ENCODE data around the gene D2HGDH.
A peak's percentile ranks its signal among the peaks of the same experiment; 100 is the strongest.
"Not testable (repeated sequence)": the region's sequence is repeated elsewhere in the genome, so short reads cannot be mapped to it uniquely, and the experiment has no call there.

D2HGDH gene

DNA sequence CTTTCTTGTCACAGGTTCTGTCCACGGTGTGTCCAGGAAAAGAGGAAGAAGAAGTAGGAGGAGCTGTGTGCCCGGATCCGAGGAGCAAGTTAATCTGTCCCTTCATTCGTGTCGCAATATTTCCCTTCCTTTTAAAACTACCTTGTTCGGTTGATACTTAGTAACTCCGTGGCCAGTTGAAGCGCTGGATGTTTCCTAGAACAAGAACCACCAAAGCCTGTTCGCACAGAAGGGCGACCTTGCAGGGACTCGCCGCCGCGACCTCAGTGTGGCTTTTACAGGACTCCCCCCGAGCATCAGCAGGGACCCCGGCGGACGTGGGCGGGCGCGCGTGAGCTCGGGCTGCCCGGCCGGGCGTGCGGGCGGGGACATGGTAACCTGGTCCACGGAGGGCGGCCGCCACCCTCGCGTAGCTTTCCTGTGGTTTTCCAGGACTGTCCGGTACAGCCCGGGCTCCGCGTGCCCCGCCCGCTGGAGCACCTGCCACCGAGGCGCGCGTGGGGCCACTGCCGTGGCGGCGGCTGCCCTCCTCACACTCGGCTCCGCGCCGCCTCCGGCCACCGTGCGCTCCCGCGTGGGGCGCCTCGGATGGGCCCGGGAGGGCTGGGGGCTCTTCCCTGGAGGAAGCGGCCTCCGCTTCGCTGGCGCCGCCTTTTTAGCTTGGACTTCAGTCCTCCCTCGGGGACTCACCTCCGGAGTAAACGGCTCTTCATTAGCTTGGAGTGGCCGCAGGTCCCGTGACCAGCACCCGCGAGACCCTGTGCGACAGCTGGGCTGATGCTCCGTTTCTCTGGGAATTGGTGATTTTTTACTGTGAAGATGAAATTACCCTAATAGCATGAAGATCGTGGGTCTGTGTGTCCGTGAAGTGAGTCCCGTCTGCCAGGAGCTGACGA is 9.2 kb upstream of the D2HGDH start:
- DNase-seq (ENCODE audit: low read depth in 1 of 2, low spot score in 1 of 2) = no peak

- no peak for DNase-seq (ENCODE audit: low read depth in 1 of 2, low spot score in 1 of 2)
Measured at GRCh38 chr2:241726459-241726858, 8.0 kb upstream of the D2HGDH start.

- no peak for DNase-seq (ENCODE audit: low read depth in 1 of 2, low spot score in 1 of 2)
Measured at GRCh38 chr2:241728000-241728399, 6.4 kb upstream of the D2HGDH start.

DNA sequence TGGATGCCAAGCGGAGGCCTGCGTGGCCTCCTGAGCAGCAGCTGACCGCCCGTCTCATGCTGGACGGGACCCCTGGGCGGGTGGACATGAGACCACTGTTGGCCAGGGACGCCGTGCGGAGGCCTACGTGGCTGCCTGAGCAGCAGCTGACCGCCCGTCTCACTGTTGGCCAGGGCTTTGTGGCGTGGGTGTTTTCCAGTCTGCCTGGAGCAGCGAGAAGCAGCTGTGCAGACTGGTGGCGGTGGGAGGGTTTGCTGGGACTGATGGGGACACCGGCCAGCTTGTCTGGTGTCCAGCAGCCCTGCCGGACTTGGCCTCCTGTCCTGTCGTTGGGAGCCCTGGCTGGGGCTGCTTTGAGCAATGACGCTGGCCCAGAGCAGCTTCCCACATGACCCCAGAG is 5.8 kb upstream of the D2HGDH start:
- DNase-seq (ENCODE audit: low read depth in 1 of 2, low spot score in 1 of 2) = no peak

GRCh38 chr2:241729868-241730267 is 4.6 kb upstream of the D2HGDH start:
- DNase-seq (ENCODE audit: low read depth in 1 of 2, low spot score in 1 of 2) = no peak

- DNase-seq (ENCODE audit: low read depth in 1 of 2, low spot score in 1 of 2) = no peak
Measured at GRCh38 chr2:241730671-241731293, 3.6 kb upstream of the D2HGDH start.

GRCh38 chr2:241732513-241733186 is 1.8 kb upstream of the D2HGDH start:
- DNase-seq (ENCODE audit: low read depth in 1 of 2, low spot score in 1 of 2) = peak; percentile 31 to 38

- no peak for DNase-seq (ENCODE audit: low read depth in 1 of 2, low spot score in 1 of 2)
Measured at GRCh38 chr2:241733391-241734207, 831 bp upstream of the D2HGDH start.

DNA sequence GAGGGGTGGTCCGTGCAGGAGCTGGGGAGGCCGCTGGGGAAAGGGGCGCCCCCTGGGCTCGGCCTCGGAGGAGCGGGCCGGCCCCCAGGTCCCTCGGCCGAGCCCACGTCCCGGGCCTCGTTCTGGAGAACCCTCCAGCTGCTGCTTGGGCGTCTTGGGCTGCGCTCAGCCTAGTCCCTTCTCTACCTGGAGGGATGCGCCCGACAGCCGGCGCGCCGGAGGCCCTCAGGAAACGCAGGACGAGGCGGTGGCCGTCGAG is 293 bp upstream of the D2HGDH start:
- DNase-seq (ENCODE audit: low read depth in 1 of 2, low spot score in 1 of 2) = no peak

GRCh38 chr2:241736111-241736510 is 1.7 kb downstream of the D2HGDH start:
- DNase-seq (ENCODE audit: low read depth in 1 of 2, low spot score in 1 of 2) = no peak

DNA sequence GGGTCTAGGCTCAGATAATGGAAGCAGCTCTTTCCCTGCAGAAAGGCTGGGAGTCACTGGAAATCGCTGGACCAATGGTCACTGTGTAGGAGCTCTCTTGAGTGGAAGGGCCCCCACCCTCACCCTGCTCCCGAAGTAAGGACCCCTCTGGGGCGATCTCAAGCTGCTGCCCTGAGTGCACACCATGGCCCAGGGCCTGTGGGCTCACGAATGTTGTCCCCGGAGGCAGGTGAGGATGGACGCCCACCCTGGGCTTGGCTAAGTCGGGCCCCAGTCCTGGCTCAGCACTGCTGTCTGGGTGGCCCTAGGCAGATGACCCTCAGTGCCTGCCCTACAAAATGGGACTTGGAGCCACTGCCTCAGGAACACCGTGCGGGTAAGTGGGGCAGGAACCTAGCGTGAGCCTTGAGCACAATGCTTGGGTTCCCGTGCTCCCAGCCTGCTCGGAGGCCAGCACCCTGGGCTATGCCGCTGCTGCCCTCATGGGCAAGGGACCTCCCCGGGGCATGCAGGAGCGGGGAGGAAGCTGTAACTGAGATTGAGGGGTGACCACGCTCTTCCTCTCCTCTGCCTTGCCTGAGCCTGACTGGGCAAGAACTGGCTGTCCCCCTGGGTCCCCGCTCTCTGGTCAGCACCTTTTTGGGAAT is 3.7 kb downstream of the D2HGDH start:
- DNase-seq (ENCODE audit: low read depth in 1 of 2, low spot score in 1 of 2) = no peak

- DNase-seq (ENCODE audit: low read depth in 1 of 2, low spot score in 1 of 2) = no peak
Measured at GRCh38 chr2:241739177-241739576, 4.7 kb downstream of the D2HGDH start.

DNA sequence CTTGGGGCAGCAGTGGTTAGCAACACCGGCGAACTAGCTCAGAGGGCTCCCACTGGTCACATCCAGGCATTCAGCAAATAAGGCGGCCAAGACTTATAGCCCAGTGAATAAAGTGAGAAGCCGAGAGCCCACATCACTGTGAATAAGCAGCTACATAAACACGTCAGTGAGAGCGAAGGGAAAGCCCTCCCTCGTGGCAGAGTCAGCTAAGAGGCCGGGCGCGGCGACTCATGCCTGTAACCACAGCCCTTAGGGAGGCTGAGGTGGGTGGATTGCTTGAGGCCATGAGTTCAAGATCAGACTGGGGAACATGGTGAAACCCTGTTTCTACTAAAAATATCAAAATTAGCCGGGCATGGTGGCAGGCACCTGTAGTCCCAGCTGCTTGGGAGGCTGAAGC is 5.2 kb downstream of the D2HGDH start:
- peak in 1 of 2 donors; percentile 40 for DNase-seq (ENCODE audit: low read depth in 1 of 2, low spot score in 1 of 2)

DNA sequence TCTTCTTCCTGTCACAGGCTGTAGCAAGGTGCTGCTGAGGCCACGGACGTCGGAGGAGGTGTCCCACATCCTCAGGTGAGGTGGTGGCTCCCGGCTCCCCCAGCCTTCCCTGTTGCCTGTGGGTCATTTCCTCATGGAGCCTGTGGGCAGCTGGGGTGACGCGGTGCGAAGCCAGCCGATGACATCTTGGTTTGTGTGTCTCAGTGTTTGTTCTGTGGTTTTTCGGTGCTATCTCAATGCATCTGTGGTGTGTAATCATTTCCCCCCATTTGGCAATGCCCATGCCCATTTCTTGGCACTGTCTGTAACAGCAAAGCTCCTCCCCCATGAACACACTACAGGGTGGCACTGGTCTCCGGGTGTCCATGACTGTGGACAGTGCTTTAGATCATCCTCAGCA is 6.6 kb downstream of the D2HGDH start:
- DNase-seq (ENCODE audit: low read depth in 1 of 2, low spot score in 1 of 2) = no peak

DNA sequence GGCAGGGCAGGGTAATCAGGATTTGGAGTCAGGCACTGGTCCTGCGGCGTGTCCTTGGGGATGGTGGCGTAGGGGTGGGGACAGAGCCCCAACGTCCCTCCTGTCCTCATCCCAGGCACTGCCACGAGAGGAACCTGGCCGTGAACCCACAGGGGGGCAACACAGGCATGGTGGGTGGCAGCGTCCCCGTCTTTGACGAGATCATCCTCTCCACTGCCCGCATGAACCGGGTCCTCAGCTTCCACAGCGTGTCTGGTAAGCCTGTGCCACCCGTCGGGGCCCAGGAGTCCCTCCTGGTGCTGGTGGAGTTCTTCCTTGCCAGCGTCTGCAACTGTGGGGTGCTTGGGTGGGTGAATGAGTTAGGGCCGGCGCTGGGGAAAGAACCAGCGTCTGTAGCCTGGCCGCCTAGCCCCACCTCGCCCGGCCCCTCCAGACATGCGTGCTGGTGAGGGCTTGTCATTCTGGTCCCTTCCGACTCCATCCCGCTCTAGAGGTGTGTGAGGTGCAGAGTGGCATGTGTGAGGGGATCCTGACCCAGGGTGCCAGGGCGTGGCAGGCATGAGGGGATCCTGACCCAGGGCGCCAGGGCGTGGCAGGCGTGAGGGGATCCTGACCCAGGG is 8.0 kb downstream of the D2HGDH start:
- DNase-seq (ENCODE audit: low read depth in 1 of 2, low spot score in 1 of 2) = no peak

DNA sequence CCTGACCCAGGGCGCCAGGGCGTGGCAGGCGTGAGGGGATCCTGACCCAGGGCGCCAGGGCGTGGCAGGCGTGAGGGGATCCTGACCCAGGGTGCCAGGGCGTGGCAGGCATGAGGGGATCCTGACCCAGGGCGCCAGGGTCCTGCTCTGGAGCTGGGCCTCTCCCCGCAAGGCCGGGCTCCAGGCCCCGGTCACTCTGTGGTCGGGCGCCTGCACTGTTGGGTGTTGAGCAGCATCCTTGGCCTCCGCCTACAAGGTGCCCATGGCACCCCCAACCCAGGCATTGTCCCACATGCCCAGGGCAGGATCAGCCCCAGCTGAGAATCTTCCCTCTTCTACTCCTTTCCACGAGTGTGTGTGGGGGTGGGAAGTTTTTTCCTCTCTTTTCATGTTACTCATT is 8.6 kb downstream of the D2HGDH start:
- not testable (repeated sequence) for DNase-seq (ENCODE audit: low read depth in 1 of 2, low spot score in 1 of 2)

DNA sequence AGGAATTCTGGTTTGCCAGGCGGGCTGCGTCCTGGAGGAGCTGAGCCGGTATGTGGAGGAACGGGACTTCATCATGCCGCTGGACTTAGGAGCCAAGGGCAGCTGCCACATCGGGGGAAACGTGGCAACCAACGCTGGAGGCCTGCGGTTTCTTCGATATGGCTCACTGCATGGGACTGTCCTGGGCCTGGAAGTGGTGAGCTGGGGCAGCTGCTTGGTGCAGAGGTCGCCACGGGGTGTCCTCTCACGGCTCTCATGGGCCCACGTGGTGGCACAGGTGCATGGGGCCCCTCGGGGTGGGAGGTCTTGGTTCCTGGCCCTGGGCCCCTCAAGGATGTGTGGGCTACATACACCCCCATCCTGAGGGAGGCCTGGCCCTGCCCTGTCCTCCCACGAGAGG is 9.2 kb downstream of the D2HGDH start:
- DNase-seq (ENCODE audit: low read depth in 1 of 2, low spot score in 1 of 2) = no peak

- DNase-seq (ENCODE audit: low read depth in 1 of 2, low spot score in 1 of 2) = no peak
Measured at GRCh38 chr2:241744028-241744754, 9.8 kb downstream of the D2HGDH start.

GRCh38 chr2:241745276-241745675 is 10.8 kb downstream of the D2HGDH start:
- DNase-seq (ENCODE audit: low read depth in 1 of 2, low spot score in 1 of 2) = no peak

- no peak for DNase-seq (ENCODE audit: low read depth in 1 of 2, low spot score in 1 of 2)
Measured at GRCh38 chr2:241746084-241746483, 11.7 kb downstream of the D2HGDH start.
